ENCODE results near the gene CNP.

DNA sequence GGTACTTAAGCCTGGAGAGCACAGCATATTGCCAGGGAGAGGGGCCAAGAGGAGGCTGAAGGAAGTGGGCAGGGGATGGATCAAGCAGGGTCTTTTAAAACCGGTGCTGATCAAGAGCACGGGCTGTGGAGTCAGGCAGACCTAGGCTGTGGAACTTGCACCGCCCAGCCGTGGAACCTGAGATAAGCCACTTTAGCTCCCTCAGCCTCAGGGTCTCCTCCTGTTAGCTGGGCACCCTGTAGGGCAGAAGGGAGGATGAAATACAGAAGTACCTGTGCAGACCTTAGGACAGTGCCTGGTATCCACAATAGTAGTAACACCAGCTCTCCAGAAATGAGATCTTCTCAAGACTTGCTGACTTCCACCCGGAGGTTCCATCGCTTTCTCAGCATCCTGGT is 26.9 kb upstream of the CNP start:
- TF ChIP-seq, protein P1, sequence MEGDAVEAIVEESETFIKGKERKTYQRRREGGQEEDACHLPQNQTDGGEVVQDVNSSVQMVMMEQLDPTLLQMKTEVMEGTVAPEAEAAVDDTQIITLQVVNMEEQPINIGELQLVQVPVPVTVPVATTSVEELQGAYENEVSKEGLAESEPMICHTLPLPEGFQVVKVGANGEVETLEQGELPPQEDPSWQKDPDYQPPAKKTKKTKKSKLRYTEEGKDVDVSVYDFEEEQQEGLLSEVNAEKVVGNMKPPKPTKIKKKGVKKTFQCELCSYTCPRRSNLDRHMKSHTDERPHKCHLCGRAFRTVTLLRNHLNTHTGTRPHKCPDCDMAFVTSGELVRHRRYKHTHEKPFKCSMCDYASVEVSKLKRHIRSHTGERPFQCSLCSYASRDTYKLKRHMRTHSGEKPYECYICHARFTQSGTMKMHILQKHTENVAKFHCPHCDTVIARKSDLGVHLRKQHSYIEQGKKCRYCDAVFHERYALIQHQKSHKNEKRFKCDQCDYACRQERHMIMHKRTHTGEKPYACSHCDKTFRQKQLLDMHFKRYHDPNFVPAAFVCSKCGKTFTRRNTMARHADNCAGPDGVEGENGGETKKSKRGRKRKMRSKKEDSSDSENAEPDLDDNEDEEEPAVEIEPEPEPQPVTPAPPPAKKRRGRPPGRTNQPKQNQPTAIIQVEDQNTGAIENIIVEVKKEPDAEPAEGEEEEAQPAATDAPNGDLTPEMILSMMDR (IDR thresholded peaks at IDR 0.05) = no peak
- TF ChIP-seq POLR2A (IDR thresholded peaks at IDR 0.05) = no peak
